Upper lobe of left lung (tissue), 6 donors: ENCODE measurements around the gene PRDM16. TPM values are rescaled to one million over a fixed set of nuclear protein-coding genes. Genes with fewer than 3 reads are reported as not detected.

Experiments used
- ATAC-seq, 2 donors: fragments of 200-7000 bp; cut with Tn5 transposase; one replicate each; pipeline ENCODE4 v1.9.1; 2022; ENCODE audit warnings: mild to moderate bottlenecking in 2 of 2, moderate library complexity in 2 of 2; ENCODE audit not compliant: low FRiP score in 2 of 2
- DNase-seq, 2 donors: peaks; one replicate each; pipeline ENCODE4 v3.0.0-alpha.2; 2019 to 2020
- H3K27ac ChIP-seq, 4 donors: fragments of 200-600 bp; sonication (generic); one replicate each; pipeline ENCODE4 v1.5.1; 2016 to 2019
- H3K27me3 ChIP-seq, 4 donors: fragments of 200-600 bp; sonication (generic); one replicate each; pipeline ENCODE4 v1.5.1; 2017 to 2019
- H3K36me3 ChIP-seq, 4 donors: fragments of 200-600 bp; sonication (generic); one replicate each; pipeline ENCODE4 v1.5.1; 2016 to 2019
- H3K4me1 ChIP-seq, 4 donors: fragments of 200-600 bp; sonication (generic); one replicate each; pipeline ENCODE4 v1.5.1; 2018 to 2019
- H3K4me3 ChIP-seq, 4 donors: fragments of 200-600 bp; sonication (generic); one replicate each; pipeline ENCODE4 v1.5.1; 2017 to 2019; ENCODE audit warnings: mild to moderate bottlenecking in 2 of 4, moderate library complexity in 1 of 4
- H3K9me3 ChIP-seq, 4 donors: fragments of 200-600 bp; sonication (generic); one replicate each; pipeline ENCODE4 v1.5.1; 2018 to 2019
- CTCF ChIP-seq, 6 experiments: fragments of 450-650 bp in 4 of 6; fragments of 200-600 bp in 2 of 6; sonication (generic) in 2 of 6; IDR thresholded peaks; one replicate each; pipeline ENCODE4 v1.5.1; 2016 to 2019; ENCODE audit warnings: antibody characterized with exemption in 6 of 6
- EP300 ChIP-seq, 4 donors: sonication (generic); formaldehyde crosslinking; IDR thresholded peaks; one replicate each; pipeline ENCODE4 v1.5.1; 2017; ENCODE audit warnings: antibody characterized with exemption in 4 of 4, control low read depth in 2 of 4
- POLR2A ChIP-seq, 4 donors: fragments of 450-650 bp; IDR thresholded peaks; one replicate each; pipeline ENCODE4 v1.5.1; 2016 to 2017; ENCODE audit warnings: antibody characterized with exemption in 4 of 4, mild to moderate bottlenecking in 2 of 4
- POLR2AphosphoS5 ChIP-seq, 2 donors: sonication (generic); formaldehyde crosslinking; IDR thresholded peaks; one replicate each; pipeline ENCODE4 v1.5.1; 2017; ENCODE audit warnings: antibody characterized with exemption in 2 of 2
- WGBS, 2 donors: methylation state at CpG; one replicate each; pipeline ENCODE4 v1.1.5; 2017 to 2018; 5-methylcytosine and 5-hydroxymethylcytosine counted together
- total RNA-seq, 6 donors: library from RNA; depleted of rRNA in 4 of 6; stranded (reverse); fragments of >200 nt in 4 of 6; gene quantifications; one replicate each; pipeline versions ENCODE4 v1.1.0 to v1.2.1, GENCODE V29; 2016 to 2021
- donor health status: DM: no; HTN: no; CAD: no; lungs with moderate emphysema.
- donor health status: DM: no; HTN: yes; CAD: no; lungs with severe emphysema.

PRDM16 gene
- total RNA-seq, 6 donors from 2014 or later, result 12.3 to 54.5 (median 21.2) TPM

- no peaks in the 10 kb centered on the region for H3K36me3 ChIP-seq
- H3K4me3 ChIP-seq, result no peak overlapping the region
- 71 to 85% methylated on average over 4 to 6 of the region's 9 CpGs for WGBS, 2 donors
- peaks cover 0 to 13% (median 0%) of the 10 kb centered on the region in 4 donors for H3K27me3 ChIP-seq
- H3K9me3 ChIP-seq, result no peaks in the 10 kb centered on the region
- H3K4me1 ChIP-seq, result peaks cover 0 to 13% (median 4%) of the 10 kb centered on the region in 4 donors
- H3K27ac ChIP-seq, result no peak overlapping the region
- no peak for DNase-seq
- no peak for ATAC-seq
- TF ChIP-seq POLR2A (IDR thresholded peaks at IDR 0.05) (no peak), POLR2AphosphoS5 (IDR thresholded peaks at IDR 0.05) (no peak), EP300 (IDR thresholded peaks at IDR 0.05) (no peak), CTCF (IDR thresholded peaks at IDR 0.05) (no peak)
Measured at GRCh38 chr1:3060127-3060526, 8.9 kb upstream of the PRDM16 start.

DNA sequence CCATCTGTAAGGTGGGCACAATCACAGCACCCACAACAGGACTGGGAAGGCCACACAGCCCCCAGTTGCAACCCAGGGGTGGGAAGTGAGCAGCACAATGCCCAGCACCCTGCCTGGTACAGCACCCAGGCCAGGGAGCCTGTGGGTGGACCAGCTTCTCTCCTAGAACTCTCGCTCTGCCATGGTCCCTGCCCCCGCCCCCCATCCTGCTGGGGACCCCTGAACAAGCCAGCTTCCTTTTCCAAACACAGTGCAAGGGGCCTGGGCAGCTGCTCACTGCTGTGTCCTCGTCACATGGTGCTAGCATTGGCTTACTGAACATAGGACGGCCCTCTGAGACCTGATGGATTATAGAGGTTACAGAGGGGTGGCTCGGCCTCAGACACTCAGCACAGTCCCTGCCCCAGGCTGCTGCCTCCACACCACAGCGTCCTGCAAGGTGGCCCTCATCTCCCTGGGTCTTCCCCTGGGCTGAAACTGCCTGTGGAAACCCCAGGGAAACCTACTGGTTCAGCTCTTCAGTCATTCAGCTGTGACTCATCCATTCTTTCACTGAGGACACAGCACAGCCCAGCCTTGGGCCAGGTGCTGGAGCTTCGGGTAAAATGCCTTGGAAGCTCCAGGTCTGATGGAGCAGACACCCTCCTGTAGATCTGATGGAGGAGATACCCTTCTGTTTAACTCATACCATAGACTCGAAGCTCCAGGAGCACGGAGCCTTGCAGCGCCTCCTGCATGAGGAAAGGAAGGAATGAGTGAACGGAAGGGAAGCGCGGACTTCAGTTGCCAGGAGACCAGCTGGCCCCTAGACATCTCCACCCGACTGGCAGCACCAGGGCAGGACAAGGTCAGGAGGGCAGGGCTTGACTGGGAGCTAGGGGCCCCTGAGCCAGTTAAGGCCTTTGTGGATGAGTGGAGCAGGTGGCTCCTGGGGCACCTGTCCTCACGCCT is 8.1 kb upstream of the PRDM16 start:
- TF ChIP-seq EP300 (IDR thresholded peaks at IDR 0.05) (no peak), POLR2AphosphoS5 (IDR thresholded peaks at IDR 0.05) (no peak), CTCF (IDR thresholded peaks at IDR 0.05) (no peak), POLR2A (IDR thresholded peaks at IDR 0.05) (no peak)
- WGBS, 2 donors, result 71 to 76% methylated on average over 12 to 15 of the region's 15 CpGs
- Histone ChIP-seq H3K36me3 (no peaks in the 10 kb centered on the region), H3K4me1 (peaks cover 0 to 13% (median 4%) of the 10 kb centered on the region in 4 donors), H3K9me3 (no peaks in the 10 kb centered on the region), H3K27me3 (peaks cover 0 to 21% (median 0%) of the 10 kb centered on the region in 4 donors), H3K4me3 (no peak overlapping the region), H3K27ac (no peak overlapping the region)
- peak in 1 of 2 donors; percentile 33 for DNase-seq
- ATAC-seq, result no peak

DNA sequence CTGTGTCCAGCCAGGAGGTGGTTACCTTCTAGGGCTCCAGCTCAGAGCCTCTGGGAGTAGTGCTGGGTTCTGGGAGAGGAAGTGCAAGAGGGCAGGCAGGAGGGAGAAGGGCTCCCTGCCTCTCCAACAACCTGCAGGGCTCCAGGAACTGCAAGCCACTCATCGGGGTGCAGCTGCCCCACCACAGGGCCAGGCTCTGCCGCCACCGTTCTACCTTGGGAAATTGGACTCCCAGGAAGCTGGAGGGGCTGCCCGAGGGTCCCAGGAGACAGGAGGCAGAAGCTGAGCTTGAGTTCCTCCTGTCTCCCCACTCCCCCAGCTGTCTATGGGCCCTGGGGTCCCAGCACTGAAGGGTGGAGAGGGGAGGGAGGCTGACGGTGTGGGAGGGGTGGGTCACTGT is 7.4 kb upstream of the PRDM16 start:
- Histone ChIP-seq H3K4me1 (peaks cover 2 to 13% (median 6%) of the 10 kb centered on the region in 4 donors), H3K27ac (no peak overlapping the region), H3K9me3 (no peaks in the 10 kb centered on the region), H3K4me3 (no peak overlapping the region), H3K36me3 (no peaks in the 10 kb centered on the region), H3K27me3 (peaks cover 0 to 26% (median 0%) of the 10 kb centered on the region in 4 donors)
- ATAC-seq, result no peak
- DNase-seq, result peak in 1 of 2 donors; percentile 27
- no peak for TF ChIP-seq POLR2AphosphoS5 (IDR thresholded peaks at IDR 0.05)
- no peak for TF ChIP-seq CTCF (IDR thresholded peaks at IDR 0.05)
- no peak for TF ChIP-seq POLR2A (IDR thresholded peaks at IDR 0.05)
- no peak for TF ChIP-seq EP300 (IDR thresholded peaks at IDR 0.05)
- WGBS, 2 donors, result 56 to 60% methylated on average over 2 to 4 of the region's 5 CpGs

DNA sequence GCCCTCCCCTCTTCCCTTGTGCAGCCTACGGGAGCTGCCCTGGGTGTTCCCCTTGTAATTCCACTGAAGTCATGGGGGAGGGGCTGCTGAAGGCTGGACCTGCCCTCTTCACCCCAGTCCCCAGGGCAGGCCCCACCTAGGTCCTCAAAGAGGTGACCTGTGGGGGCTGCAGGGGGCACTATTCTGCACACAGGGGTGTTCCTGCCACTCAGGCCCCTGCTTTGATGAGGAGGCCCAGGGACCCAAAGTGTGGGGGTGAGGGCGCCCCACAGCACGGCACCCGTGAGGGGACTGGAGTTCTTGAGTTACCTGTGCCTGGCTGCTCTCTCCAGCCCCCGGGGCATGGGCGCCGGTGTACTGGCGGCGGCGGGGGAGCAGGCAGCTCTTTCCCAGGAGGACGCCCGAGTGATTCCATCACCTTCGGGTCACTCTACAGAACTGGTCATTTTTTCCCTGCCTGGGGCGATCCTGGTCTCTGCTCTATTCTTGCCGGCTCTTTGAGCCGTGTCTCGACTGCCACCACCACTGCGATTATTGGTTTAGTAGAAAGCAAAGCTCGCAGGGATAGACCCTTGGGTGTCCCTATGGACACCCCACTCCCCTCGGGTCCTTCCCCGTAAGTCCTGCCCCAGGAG is 6.9 kb upstream of the PRDM16 start:
- no peaks in the 10 kb centered on the region for H3K9me3 ChIP-seq
- peaks cover 0 to 31% (median 0%) of the 10 kb centered on the region in 4 donors for H3K27me3 ChIP-seq
- H3K36me3 ChIP-seq, result no peaks in the 10 kb centered on the region
- DNase-seq (peak in 1 of 2 donors; percentile 74), ATAC-seq (no peak)
- TF ChIP-seq POLR2AphosphoS5 (IDR thresholded peaks at IDR 0.05) (no peak), POLR2A (IDR thresholded peaks at IDR 0.05) (no peak), CTCF (IDR thresholded peaks at IDR 0.05) (no peak), EP300 (IDR thresholded peaks at IDR 0.05) (no peak)
- H3K4me1 ChIP-seq, result peaks cover 2 to 17% (median 10%) of the 10 kb centered on the region in 4 donors
- no peak overlapping the region for H3K27ac ChIP-seq
- 53 to 73% methylated on average over 6 to 18 of the region's 21 CpGs for WGBS, 2 donors
- H3K4me3 ChIP-seq, result no peak overlapping the region
